ENCODE data around the gene EGFR.

The EGFR gene

GRCh38 chr7:55059021-55059420, 40.2 kb downstream of the EGFR start:
- Histone ChIP-seq H3K4me2 (ENCODE audit: insufficient read depth, low read length) (no peak overlapping the region), H3K27ac (ENCODE audit: low read length) (no peak overlapping the region), H4K20me1 (ENCODE audit: insufficient read depth, low read length) (no peaks in the 10 kb centered on the region), H2AFZ (ENCODE audit: low read depth, low read length) (no peak overlapping the region), H3K4me3 (ENCODE audit: low read depth in 1 of 2, low read length in 2 of 2) (no peak overlapping the region), H3K27me3 (ENCODE audit: insufficient read depth, low read length, poor library complexity) (peaks cover 2% of the 10 kb centered on the region), H3K9me3 (ENCODE audit: insufficient read depth, low read length, severe bottlenecking) (no peaks in the 10 kb centered on the region), H3K4me1 (ENCODE audit: insufficient read depth, low read length) (no peaks in the 10 kb centered on the region), H3K9ac (ENCODE audit: low read depth, low read length) (no peak overlapping the region), H3K36me3 (ENCODE audit: insufficient read depth, low read length) (no peaks in the 10 kb centered on the region), H3K79me2 (ENCODE audit: insufficient read depth, low read length) (no peaks in the 10 kb centered on the region)
- no peak for DNase-seq
- TF ChIP-seq EZH2 (IDR thresholded peaks at IDR 0.05; ENCODE audit: borderline replicate concordance, low read depth, low read length, severe bottlenecking): no peak
- TF ChIP-seq CTCF (IDR thresholded peaks at IDR 0.05; ENCODE audit: borderline replicate concordance, extremely low read depth, low read length, poor library complexity, severe bottlenecking): no peak
- no peak for ATAC-seq (ENCODE audit: insufficient read depth, low read depth)

GRCh38 chr7:55060085-55060484, 41.3 kb downstream of the EGFR start:
- Histone ChIP-seq H4K20me1 (ENCODE audit: insufficient read depth, low read length) (no peaks in the 10 kb centered on the region), H3K27me3 (ENCODE audit: insufficient read depth, low read length, poor library complexity) (peaks cover 2% of the 10 kb centered on the region), H3K27ac (ENCODE audit: low read length) (no peak overlapping the region), H3K4me1 (ENCODE audit: insufficient read depth, low read length) (no peaks in the 10 kb centered on the region), H2AFZ (ENCODE audit: low read depth, low read length) (no peak overlapping the region), H3K4me2 (ENCODE audit: insufficient read depth, low read length) (no peak overlapping the region), H3K9me3 (ENCODE audit: insufficient read depth, low read length, severe bottlenecking) (no peaks in the 10 kb centered on the region), H3K4me3 (ENCODE audit: low read depth in 1 of 2, low read length in 2 of 2) (no peak overlapping the region), H3K36me3 (ENCODE audit: insufficient read depth, low read length) (no peaks in the 10 kb centered on the region), H3K79me2 (ENCODE audit: insufficient read depth, low read length) (no peaks in the 10 kb centered on the region), H3K9ac (ENCODE audit: low read depth, low read length) (no peak overlapping the region)
- TF ChIP-seq EZH2 (IDR thresholded peaks at IDR 0.05; ENCODE audit: borderline replicate concordance, low read depth, low read length, severe bottlenecking) (no peak), CTCF (IDR thresholded peaks at IDR 0.05; ENCODE audit: borderline replicate concordance, extremely low read depth, low read length, poor library complexity, severe bottlenecking) (no peak)
- no peak for ATAC-seq (ENCODE audit: insufficient read depth, low read depth)
- DNase-seq: no peak

GRCh38 chr7:55060636-55061022, 41.8 kb downstream of the EGFR start:
- no peak for TF ChIP-seq CTCF (IDR thresholded peaks at IDR 0.05; ENCODE audit: borderline replicate concordance, extremely low read depth, low read length, poor library complexity, severe bottlenecking)
- TF ChIP-seq EZH2 (IDR thresholded peaks at IDR 0.05; ENCODE audit: borderline replicate concordance, low read depth, low read length, severe bottlenecking): no peak
- Histone ChIP-seq H3K9me3 (ENCODE audit: insufficient read depth, low read length, severe bottlenecking) (no peaks in the 10 kb centered on the region), H3K4me2 (ENCODE audit: insufficient read depth, low read length) (no peak overlapping the region), H4K20me1 (ENCODE audit: insufficient read depth, low read length) (no peaks in the 10 kb centered on the region), H2AFZ (ENCODE audit: low read depth, low read length) (no peak overlapping the region), H3K4me1 (ENCODE audit: insufficient read depth, low read length) (no peaks in the 10 kb centered on the region), H3K27ac (ENCODE audit: low read length) (no peak overlapping the region), H3K4me3 (ENCODE audit: low read depth in 1 of 2, low read length in 2 of 2) (no peak overlapping the region), H3K36me3 (ENCODE audit: insufficient read depth, low read length) (no peaks in the 10 kb centered on the region), H3K79me2 (ENCODE audit: insufficient read depth, low read length) (no peaks in the 10 kb centered on the region), H3K9ac (ENCODE audit: low read depth, low read length) (no peak overlapping the region), H3K27me3 (ENCODE audit: insufficient read depth, low read length, poor library complexity) (peaks cover 2% of the 10 kb centered on the region)
- DNase-seq: no peak
- no peak for ATAC-seq (ENCODE audit: insufficient read depth, low read depth)
